ENCODE data around the gene ALG9.

DNA sequence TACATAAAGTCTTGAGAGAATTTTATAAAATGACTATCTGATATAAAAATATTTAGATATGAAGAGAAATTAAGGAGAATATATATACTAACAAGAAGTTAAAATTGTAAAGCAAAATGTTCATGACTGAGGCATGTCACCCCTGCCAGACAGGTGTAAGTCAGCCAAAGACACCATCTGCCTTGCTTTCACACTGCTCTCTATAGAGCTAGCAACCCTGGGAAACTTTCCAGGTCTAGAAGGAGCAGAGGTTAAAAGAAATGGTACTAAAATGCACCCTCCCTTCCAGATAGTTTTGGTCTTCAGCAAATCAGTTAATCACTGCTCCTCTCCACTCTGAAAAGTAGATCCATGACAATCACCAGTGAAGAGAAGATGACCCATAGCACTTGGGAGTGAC is 121.7 kb downstream of the ALG9 start:
- TF ChIP-seq, protein P1, sequence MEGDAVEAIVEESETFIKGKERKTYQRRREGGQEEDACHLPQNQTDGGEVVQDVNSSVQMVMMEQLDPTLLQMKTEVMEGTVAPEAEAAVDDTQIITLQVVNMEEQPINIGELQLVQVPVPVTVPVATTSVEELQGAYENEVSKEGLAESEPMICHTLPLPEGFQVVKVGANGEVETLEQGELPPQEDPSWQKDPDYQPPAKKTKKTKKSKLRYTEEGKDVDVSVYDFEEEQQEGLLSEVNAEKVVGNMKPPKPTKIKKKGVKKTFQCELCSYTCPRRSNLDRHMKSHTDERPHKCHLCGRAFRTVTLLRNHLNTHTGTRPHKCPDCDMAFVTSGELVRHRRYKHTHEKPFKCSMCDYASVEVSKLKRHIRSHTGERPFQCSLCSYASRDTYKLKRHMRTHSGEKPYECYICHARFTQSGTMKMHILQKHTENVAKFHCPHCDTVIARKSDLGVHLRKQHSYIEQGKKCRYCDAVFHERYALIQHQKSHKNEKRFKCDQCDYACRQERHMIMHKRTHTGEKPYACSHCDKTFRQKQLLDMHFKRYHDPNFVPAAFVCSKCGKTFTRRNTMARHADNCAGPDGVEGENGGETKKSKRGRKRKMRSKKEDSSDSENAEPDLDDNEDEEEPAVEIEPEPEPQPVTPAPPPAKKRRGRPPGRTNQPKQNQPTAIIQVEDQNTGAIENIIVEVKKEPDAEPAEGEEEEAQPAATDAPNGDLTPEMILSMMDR (IDR thresholded peaks at IDR 0.05) = no peak
- no peak for TF ChIP-seq POLR2A (IDR thresholded peaks at IDR 0.05)

Data from body of pancreas (tissue), 4 donors.